ENCODE measurements around the gene PCSK2.
"Not testable (repeated sequence)": the region's sequence is repeated elsewhere in the genome, so short reads cannot be mapped to it uniquely, and the experiment has no call there.

Gene PCSK2, protein sequence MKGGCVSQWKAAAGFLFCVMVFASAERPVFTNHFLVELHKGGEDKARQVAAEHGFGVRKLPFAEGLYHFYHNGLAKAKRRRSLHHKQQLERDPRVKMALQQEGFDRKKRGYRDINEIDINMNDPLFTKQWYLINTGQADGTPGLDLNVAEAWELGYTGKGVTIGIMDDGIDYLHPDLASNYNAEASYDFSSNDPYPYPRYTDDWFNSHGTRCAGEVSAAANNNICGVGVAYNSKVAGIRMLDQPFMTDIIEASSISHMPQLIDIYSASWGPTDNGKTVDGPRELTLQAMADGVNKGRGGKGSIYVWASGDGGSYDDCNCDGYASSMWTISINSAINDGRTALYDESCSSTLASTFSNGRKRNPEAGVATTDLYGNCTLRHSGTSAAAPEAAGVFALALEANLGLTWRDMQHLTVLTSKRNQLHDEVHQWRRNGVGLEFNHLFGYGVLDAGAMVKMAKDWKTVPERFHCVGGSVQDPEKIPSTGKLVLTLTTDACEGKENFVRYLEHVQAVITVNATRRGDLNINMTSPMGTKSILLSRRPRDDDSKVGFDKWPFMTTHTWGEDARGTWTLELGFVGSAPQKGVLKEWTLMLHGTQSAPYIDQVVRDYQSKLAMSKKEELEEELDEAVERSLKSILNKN

DNA sequence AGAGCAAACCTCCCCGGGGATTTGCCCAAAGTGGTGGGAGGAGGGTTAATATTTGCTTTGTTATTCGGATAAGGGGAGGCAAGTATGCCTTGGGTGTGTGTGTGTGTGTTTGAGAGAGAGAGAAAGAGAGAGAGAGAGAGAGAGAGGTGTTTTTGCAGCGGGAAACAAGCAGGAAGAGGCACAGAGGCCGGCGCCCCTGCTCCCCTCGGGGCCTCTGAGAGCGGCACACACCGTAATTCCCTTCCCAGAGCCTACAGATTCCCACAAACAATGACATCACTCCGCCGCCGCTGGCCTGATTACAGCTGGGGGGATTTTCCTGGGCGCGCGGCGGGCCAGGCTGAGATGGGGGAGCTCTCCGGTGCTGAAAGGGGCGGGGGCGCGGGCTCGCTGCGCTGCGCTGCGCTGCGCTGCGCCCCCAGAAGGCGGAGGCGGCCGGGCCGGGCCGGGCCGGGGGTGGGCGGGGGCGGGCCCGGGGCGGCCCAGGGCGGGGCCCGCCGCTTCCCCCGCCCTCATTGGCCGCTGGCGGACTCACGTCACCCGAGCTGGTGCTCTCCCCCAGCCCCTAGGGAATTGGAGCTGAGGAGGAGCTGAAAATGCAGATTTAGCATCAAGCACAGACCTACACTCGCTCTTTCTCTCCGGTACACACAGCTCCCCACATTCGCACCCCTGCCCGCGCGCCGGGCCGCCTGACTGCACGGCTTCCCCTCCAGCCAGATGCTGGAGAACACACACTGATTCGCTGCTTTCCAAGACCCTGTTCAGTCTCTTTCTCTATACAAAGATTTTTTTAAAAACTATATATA lies at the start of gene PCSK2:
Gene PCSK2, plus strand, starts transcription at position 631 of the 809 bp plus-strand sequence. CDS start 266 bp downstream, outside the sequence.
- DNase-seq, result peak; percentile 94

DNA sequence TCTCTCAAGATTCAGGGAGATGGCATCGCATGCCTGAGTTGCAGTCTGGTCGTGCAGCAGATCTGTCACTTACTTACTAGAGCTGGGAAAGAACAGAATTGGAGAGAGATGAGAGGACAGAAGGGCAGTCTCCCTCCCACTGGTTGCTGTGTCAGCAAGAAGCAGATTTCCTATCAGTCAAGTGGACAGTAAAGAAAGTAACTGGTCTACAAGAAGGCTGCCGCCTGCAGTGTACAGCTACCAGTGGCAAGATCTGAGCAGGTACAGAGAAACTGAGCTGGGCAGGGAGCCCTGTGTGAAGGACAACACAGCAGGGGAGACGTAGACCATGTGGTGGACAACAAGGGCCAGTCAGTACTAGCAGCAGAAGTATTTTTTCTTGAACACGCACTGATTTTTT lies 49.5 kb upstream of the PCSK2 start:
- no peak for DNase-seq

DNA sequence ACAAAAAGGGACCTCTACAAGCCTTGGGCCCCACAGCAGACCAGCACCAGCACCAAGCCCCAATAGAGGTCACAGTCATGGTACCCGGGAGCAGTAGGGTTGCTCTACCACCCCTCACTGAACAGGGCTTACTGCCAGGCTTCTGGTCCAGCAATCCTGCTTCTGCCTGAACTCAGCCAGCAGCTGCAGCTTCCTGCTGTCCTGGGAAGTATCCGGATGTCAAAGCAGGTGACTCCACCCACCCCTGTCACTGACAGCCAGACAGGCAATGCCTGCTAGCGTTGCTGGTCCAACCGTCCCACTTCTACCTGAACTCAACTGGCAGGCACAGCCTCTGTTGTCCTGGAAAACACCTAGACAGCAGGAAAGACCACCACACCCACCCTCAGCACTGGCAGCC lies 47.0 kb upstream of the PCSK2 start:
- no peak for DNase-seq

DNA sequence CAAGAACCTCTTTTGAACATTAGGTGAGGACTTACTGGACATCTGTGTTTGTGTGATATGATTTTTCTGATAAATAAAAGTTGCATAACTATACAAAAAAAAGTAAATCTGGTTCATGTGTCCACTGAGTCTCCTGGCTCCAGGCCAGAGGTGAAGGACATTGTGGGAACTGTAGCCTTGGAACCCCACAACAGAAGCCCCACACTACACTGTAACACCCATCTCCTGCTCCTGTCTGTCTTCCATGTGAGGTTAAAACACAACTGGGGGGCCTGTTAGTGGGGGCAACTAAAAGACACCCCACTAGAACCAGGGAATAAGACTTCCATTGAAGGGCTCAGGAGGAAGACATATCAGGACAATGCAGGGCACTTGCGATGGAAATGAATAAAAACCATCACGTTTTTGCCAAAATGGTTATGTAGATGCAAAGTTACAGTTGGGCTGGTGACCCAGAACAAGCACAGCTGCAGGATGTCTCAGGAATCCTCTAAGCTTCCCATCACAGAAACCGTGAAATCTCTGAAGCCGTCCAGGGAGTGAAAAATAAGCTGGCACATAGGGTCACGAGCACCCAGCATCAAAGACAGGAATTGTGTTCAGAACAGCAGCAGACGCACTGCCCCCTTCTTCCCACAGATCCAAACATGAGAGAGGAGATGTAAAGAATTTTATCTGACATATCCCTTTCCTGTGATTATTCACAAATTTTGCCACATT lies 36.7 kb upstream of the PCSK2 start:
- no peak for DNase-seq

DNA sequence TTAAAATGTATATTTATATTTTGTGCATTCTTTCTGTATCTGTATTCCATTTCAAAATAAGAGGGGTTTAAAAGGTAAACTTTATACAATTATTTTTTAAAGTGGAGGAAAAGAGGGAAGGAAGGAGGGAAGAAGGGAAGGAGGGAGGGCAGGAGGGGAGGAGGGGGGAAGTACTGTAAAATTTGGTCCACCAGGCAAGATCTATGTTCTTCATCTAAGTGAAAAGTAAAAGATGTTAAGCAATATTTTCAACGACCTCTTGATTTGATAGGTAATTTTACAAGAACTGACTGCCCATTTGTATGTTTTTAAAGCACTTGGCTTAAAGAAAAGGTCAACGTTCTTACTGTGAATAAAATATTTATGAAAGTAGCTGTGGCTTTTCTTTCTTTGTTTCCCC lies 29.8 kb upstream of the PCSK2 start:
- no peak for DNase-seq

DNA sequence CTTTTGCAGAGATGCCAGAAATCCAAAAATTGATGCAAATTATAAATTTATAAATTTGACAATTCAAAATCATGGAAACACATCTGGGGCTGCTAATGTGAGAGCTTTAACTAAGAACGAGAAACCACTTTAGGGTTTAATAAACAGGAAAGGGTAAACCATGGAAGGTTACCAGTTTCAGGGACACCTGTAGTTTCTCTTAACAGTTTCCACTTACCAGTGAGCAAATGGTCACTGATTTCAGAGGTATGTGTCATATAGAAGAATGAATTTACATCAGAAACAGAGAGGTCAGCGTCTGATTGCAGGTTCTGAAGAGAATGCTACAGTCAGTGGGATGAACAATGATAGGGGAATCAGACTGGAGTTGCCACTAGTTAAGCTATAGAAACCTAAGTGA lies 24.8 kb upstream of the PCSK2 start:
- no peak for DNase-seq

DNA sequence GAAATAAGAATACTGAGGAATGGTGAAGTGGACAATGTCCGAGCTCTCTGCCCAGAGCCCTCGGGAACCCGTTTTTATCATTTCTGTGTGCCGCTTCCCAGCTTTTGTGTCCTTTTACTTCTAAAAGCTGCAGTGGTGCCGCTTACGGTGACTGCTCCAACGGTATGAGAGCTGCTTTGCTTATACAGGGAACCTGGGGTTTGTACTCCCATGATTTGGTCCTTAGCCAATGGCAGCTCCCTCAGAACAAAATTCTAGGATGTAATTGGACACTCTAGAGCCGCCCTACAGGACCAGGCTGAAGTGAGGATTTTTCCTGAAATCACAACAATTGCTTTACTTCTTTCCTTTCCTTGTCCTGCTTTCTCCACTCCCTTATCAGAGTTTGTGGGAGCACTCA lies 24.2 kb upstream of the PCSK2 start:
- no peak for DNase-seq

DNA sequence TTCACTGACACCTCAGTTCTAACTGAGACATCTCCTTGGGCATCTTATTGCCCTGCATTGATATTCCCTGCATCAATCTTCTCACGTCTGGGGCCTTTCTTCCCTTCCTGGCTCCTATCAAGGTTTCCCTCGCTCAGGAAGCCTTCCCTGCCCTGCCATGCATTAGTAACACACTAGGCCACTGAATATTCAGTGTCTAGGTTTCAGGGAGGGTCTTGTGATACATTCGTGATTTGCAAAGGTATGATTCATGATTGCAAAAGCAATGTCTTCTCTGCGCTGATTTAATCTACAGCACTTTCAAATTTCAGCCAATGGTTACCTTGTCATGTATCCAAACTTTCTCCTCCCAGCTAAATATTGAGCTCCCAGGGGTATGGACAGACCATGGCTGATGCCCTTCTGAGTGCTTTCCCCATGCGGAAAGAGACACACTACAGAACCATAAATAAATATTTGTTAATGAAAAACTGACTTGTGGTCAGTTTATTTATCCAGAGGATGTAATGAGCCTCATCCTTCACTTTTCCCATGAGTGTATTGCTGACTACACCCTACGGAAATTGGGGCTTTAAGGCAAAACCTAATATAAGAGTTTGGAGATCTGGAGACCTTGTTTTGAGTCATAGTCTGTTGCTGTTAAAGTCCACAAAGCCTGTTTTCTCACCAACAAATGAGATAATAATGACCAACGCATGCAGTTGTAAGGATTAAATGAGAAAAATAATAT lies 21.6 kb upstream of the PCSK2 start:
- DNase-seq, result no peak

DNA sequence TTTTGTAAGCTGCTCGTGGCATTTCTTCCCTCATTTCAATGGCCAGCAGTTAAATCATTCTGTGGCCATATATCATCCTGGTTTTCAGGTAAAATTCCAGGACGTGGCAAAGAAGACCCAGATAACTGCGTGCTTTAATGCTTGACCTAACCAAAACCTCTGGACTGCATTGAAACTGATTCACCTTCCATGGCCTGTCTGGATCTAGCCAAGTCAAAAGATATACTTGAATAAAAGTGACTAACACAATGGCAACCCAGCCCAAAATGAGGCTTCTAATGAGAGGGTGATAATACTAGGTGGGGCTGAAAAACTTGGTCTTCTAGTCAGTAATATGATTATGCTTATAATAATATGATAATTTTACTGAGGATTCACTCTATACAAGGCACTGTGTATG lies 16.5 kb upstream of the PCSK2 start:
- DNase-seq, result no peak

DNA sequence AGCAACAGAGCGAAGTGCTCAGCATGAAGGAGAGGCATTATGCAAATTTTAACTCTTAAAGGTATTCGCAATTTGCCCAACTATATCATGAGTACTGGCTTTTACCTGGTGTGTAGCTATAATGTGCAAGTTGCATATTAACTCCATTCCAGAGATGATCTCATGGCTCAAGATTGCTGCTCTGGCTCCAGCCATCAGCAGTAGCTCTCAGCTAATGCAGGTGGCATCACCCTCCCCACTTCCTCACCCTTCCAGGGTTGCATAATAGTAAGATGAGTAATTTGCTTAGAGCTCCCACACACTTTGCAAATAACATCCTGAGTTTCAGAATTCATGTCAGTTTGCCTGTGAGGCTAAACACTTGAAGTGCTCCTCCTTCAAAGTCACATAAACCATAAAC lies 15.9 kb upstream of the PCSK2 start:
- no peak for DNase-seq

DNA sequence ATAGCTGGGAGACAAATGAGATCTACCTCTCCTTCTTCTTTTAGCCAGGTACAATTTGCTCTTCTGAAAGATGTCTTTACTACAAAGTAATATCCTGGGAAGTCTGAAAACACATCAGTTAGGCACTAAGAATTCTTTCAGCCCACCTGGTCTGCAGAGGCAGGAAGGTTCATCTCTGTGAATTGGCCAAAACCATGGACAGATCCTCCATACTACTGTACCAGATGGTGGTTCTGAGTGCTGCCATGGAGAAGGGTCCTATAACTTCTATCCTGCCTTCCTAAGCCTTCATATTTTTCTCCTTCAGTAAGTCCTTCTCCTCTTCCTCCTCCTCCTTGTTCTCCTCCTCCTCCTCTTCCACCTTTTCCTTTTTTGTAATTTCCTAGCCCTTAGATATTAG lies 11.7 kb upstream of the PCSK2 start:
- no peak for DNase-seq

DNA sequence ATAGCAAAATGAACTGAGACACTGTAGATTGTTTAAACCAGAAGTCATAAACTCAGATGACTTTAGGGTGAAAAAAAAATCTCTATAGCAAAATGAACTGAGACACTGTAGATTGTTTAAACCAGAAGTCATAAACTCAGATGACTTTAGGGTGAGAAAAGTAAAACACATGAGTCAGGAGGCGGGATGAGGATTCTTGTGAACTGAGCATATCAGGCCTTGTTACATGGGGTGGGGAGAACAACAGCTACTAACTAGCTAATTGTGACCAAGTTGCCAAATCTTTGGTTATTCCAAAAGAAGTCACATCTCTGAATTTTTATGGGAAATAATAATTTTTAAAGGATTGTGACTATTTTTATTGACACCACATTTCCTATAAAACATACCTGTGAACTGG lies 7.0 kb upstream of the PCSK2 start:
- not testable (repeated sequence) for DNase-seq

DNA sequence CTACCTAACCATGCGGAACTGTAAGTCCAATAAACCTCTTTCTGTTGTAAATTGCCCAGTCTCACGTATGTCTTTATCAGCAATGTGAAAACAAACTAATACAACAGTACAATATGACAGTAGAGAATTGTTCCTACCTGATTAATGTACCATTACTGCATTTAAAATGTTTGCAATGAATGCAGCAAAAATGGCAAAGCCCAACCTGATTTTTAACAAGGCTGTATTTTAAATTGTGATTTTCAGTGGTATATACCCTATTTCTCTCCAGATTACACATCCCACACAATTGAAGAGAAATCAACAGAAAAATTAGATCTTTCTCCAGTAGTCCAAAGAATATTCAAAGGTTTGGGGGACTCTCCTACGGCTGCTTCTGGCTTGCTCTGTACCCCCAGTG lies 3.3 kb upstream of the PCSK2 start:
- DNase-seq, result no peak

DNA sequence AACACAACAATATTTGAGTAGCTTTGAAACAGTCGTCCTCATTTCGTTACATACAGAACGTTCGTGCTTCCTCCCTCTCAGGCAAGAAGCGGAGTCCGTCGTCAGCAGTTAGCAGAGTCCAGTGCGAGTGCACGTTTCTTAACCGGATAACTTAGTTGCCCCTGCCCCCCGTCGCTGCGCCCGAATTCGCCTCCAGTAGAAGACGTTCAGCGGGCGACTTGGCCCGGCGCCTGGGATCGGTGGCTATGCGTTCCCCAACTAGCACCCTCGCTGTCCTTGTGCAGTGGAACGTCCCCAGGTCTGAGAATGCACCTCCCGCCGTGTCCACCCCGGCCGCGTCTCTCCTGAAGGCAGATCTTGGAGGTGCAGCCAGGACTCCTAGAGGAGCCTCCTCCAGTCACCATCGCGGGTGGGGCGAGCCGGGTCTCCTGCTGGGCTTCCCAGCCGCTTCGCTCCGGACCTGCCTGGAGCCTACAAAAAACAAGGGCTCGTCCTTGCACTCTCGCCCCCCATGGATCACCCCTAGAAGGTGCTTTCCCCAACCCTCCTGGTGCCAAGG lies 910 bp upstream of the PCSK2 start:
- peak; percentile 31 for DNase-seq

DNA sequence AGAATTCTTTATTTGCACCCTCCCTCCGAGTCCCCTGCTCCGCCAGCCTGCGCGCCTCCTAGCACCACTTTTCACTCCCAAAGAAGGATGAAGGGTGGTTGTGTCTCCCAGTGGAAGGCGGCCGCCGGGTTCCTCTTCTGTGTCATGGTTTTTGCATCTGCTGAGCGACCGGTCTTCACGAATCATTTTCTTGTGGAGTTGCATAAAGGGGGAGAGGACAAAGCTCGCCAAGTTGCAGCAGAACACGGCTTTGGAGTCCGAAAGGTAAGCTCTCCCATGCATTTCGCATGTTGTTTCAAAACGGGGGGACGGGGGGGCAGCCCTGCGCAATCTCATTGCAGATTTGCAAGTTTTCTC lies 357 bp downstream of the PCSK2 start:
- DNase-seq, result no peak

DNA sequence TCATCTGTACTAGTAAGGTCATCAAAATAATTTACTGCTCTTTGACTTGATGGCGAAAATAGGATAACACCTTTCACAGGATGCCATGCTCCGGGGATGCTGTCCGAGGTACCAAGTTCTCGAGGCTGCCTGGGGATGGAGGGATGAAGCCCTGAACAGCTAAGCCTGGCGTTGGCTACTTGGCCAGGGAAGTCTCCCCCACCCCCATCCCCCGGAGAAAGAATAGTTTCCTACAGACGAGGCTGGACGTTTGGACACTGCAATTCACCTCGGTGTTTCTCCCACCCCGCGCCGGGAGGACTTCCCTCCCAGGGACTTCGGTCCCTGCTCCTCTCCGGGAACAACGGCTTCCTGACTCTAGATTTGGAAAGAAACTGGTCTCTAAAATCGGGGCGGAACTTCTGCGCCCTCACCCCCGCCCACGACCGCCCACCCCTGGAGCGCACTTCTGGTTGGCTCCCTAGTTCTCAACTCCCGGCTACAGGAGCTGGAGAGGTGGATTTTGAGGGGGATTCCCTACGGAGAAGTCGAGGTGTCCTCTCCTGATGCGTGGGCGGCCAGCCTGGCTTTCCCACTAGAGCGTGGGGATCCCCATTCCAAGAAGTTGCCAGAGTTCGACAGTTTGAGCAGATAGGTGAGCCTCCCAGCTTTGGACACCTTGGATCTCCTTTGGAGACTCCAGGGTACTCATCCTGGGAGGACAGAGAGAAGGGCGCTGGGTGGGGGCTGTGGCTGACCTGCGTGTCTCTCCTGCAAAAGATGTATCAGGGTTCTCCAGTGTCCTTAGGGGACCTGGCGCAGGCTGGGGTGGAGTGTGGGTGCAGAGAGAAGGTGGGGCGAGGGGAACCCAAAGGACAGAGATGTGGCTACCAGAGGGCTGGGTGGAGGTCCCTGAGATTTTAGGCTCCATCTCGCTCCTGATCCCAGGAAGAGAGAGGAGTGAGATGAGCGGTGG lies 1.1 kb downstream of the PCSK2 start:
- DNase-seq, result peak; percentile 48

DNA sequence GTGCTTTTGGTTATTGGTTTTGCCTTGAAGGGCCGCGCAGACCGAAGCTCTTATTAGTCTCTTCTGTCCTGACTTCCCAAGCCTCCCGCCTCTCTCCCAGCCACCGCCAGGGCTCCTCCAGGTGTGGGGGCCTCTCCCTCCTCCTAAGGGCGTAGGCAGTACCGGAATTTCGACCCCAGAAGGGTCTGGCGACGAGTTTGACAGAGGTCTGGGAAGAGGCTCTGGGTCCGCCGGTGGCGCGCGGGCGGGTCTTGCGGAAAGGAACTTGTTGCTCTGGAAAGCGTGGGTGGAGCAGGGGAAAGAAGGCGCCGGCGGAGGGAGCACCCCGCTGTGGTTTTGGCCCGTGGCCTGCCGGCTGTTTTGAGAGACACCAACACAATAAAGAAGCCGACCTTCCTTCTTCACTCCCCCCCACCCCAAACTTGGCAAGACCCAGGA lies 1.8 kb downstream of the PCSK2 start:
- DNase-seq, result peak; percentile 80

DNA sequence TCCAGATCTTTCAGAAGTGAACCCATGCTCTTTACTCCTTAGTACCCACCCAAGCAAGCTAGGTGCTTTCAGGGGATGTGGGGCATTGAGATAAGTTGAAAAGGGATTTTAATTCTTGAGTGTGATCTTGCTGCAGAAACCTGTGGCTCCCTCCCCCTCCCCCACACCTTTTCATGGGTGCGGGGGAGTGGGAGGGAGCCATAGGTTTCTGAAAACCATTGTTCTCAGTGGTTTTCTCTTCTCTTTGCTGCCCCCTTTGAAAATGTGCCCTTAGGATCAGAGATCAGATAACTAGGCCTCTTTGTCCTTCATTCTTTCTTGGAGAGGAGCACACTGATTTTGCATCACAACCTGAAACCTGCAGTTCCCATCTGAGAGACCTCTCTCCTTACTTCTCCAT lies 2.4 kb downstream of the PCSK2 start:
- DNase-seq, result no peak

DNA sequence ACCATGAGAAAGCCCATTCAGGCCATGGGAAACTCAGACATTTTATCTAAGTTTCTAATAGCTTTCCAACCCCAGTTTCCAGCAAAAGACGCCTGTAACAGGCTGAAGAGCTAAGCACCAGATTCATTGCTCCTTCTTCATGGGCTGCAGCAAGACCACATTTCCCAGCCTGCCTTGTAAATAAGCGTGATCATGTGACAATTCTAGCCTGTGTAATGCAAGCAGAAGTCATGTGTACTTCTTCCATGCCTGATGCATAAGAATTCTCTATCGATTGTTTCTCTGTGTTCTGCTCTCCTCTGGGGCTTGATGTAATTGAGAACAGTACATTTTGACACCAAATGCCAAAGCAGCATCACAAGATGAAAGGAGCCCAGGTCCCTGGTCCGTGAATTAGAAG lies 6.8 kb downstream of the PCSK2 start:
- no peak for DNase-seq

DNA sequence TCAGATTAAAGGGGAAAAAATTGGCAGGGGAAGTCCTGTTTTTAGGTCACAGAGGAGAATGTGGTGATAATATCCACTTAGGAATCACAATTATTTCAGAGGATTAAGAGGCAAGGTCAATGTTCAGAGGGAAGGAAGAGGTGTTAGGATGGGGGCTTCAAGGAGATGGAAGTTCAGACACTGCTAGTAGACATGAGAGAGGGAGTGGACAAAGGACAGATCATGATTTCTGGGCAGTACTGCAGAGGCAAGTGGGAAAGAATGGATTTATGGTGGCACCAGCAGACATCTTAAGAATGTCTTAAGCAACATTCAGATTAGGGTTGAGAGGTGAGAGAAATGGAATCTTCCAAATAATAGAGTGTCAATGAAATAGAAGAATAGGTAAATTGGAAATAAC lies 9.9 kb downstream of the PCSK2 start:
- DNase-seq, result no peak

DNA sequence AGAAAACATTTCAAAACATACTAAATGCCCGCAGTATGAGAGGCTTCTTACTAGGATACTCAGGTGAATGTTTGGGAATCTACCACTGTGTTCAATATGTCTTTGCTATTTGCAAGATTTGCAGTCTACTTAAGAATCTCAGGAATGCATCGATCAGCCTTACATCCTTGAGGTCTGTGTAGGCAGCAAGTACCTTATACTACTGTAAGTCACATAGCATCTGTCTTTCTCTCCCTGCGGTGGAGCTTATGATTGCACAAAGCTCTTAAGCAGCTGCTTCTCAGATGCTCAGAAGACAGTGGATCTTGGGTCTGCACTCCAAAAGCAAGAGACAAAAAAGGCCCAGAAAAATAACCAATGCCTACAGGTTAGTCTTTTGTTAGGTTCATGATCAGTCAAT lies 21.4 kb downstream of the PCSK2 start:
- DNase-seq, result no peak
